Measurements from ENCODE around the gene TCEA3.

GRCh38 chr1:23416964-23417363 lies 7.6 kb downstream of the TCEA3 start:
- TF ChIP-seq CTCF (IDR thresholded peaks at IDR 0.05) = no peak
- no peak for TF ChIP-seq POLR2A (IDR thresholded peaks at IDR 0.05)

All from testis (tissue), 2 donors.